ENCODE measurements around the gene RABGEF1. TPM values are rescaled to one million over a fixed set of nuclear protein-coding genes. Genes with fewer than 3 reads are reported as not detected.

Gene RABGEF1
- total and polyA plus RNA-seq, 9 of the 15 experiments (the other 6 are each of a cell fraction or from before 2014, with no cell fraction given): 7.0 to 29.3 (median 20.5) TPM

- BruUV-seq (replicated peaks): no TSS peak
- peaks cover 0 to 8% of the 10 kb centered on the region in 2 experiments; a peak in 1 of 5 replicates for H3K27me3 ChIP-seq (ENCODE audit: control insufficient read depth in 2 of 2, insufficient read depth in 2 of 2, low read length in 2 of 2)
- H4K20me1 ChIP-seq (replicated peaks; ENCODE audit: control insufficient read depth, insufficient read depth, low read length): no peaks in the 10 kb centered on the region
- peak overlapping the region in 1 of 2 experiments; percentile 70; a peak in 2 of 4 replicates for H3K9ac ChIP-seq (ENCODE audit: insufficient read depth in 1 of 2, low read depth in 2 of 2, low read length in 2 of 2)
- DNase-seq (ENCODE audit: extremely low read depth in 1 of 4, low spot score in 3 of 4) (no peak), FAIRE-seq (no peak), ATAC-seq (peak; percentile 8; the same call in 1 of the 3 replicates)
- in situ Hi-C loops (cut with MboI): no loop called here
- 23% methylated on average over 12 of the region's 12 CpGs for WGBS (ENCODE audit: insufficient coverage, low coverage, missing lambda C conversion rate)
- no peaks in the 10 kb centered on the region for H3K36me3 ChIP-seq (ENCODE audit: control insufficient read depth, insufficient read depth, low read length)
- H3K9me1 ChIP-seq (ENCODE audit: control insufficient read depth, insufficient read depth, low read length): no peaks in the 10 kb centered on the region
- H3K27ac ChIP-seq (ENCODE audit: extremely low read depth, low read depth, low read length): no peak overlapping the region
- no peak overlapping the region for H3K4me2 ChIP-seq (ENCODE audit: insufficient read depth, low read length)
- H3K4me1 ChIP-seq (replicated peaks in 1 of 2; ENCODE audit: control insufficient read depth in 2 of 2, insufficient read depth in 2 of 2, low read length in 2 of 2): peaks cover 0 to 6% of the 10 kb centered on the region in 2 experiments; a peak in 2 of 5 replicates
- POLR2A ChIA-PET: interaction anchor here (0.6 kb wide), 1 partner anchor 92 kb away, joined by 3 read pairs; the partner anchor contains the start of gene RABGEF1
- H3K79me2 ChIP-seq (ENCODE audit: control insufficient read depth, insufficient read depth, low read length): no peaks in the 10 kb centered on the region
- H2AFZ ChIP-seq (ENCODE audit: low read depth, low read length): 0 out of 2 replicates have a peak overlapping the region, but pooled peaks have one; percentile 44
- H3K9me3 ChIP-seq (replicated peaks; ENCODE audit: control insufficient read depth, insufficient read depth, low read depth, low read length): peaks cover 6% of the 10 kb centered on the region; the same call in 1 of the 2 replicates
- intact Hi-C loops (cut with micrococcal nuclease): no loop called here
- no peak overlapping the region for H3K4me3 ChIP-seq
- no peak for TF ChIP-seq SMARCA5 (IDR thresholded peaks at IDR 0.05)
- TF ChIP-seq ZNF253 (CRISPR knock-in tag; conservative IDR thresholded peaks at IDR 0.05): no peak
- no peak for TF ChIP-seq SIX5 (IDR thresholded peaks at IDR 0.05; ENCODE audit: borderline replicate concordance in 1 of 2, insufficient read depth in 1 of 2, low read depth in 1 of 2, low read length in 2 of 2)
- no peak for TF ChIP-seq ARHGAP35 (IDR thresholded peaks at IDR 0.05; ENCODE audit: partially characterized antibody)
- no peak for TF ChIP-seq ZNF696 (CRISPR knock-in tag; conservative IDR thresholded peaks at IDR 0.05)
- CTCF ChIA-PET (ENCODE audit: low intra/inter-chr PET ratio): no interaction called here
These were observed 92.2 kb downstream of the RABGEF1 start for GRCh38 chr7:66832531-66833351.
